ENCODE results near the gene CIZ1.

CIZ1 gene

GRCh38 chr9:128208386-128208785 is 17.0 kb upstream of the CIZ1 start:
- H3K4me1 ChIP-seq (ENCODE audit: low read depth, poor library complexity, severe bottlenecking): no peaks in the 10 kb centered on the region
- H3K27me3 ChIP-seq (ENCODE audit: insufficient read depth, low read depth): peaks cover 64% of the 10 kb centered on the region
- H4K20me1 ChIP-seq (ENCODE audit: insufficient read depth): no peaks in the 10 kb centered on the region
- H3K4me3 ChIP-seq (IDR thresholded peaks at IDR 0.05; ENCODE audit: insufficient read depth, low read depth, low read length): no peak overlapping the region
- no peak overlapping the region for H2AFZ ChIP-seq (ENCODE audit: low read depth)
- H3K4me2 ChIP-seq: no peak overlapping the region
- no peaks in the 10 kb centered on the region for H3K36me3 ChIP-seq (ENCODE audit: insufficient read depth)
- no peak overlapping the region for H3K9ac ChIP-seq
- no peak overlapping the region for H3K27ac ChIP-seq
- no peaks in the 10 kb centered on the region for H3K79me2 ChIP-seq (ENCODE audit: insufficient read depth, low read depth)
- TF ChIP-seq, protein P1, sequence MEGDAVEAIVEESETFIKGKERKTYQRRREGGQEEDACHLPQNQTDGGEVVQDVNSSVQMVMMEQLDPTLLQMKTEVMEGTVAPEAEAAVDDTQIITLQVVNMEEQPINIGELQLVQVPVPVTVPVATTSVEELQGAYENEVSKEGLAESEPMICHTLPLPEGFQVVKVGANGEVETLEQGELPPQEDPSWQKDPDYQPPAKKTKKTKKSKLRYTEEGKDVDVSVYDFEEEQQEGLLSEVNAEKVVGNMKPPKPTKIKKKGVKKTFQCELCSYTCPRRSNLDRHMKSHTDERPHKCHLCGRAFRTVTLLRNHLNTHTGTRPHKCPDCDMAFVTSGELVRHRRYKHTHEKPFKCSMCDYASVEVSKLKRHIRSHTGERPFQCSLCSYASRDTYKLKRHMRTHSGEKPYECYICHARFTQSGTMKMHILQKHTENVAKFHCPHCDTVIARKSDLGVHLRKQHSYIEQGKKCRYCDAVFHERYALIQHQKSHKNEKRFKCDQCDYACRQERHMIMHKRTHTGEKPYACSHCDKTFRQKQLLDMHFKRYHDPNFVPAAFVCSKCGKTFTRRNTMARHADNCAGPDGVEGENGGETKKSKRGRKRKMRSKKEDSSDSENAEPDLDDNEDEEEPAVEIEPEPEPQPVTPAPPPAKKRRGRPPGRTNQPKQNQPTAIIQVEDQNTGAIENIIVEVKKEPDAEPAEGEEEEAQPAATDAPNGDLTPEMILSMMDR (conservative IDR thresholded peaks at IDR 0.05; ENCODE audit: low read depth, low read length): no peak

- Histone ChIP-seq H2AFZ (ENCODE audit: low read depth) (no peak overlapping the region), H3K4me2 (no peak overlapping the region), H3K4me1 (ENCODE audit: low read depth, poor library complexity, severe bottlenecking) (peaks cover 3% of the 10 kb centered on the region), H3K4me3 (IDR thresholded peaks at IDR 0.05; ENCODE audit: insufficient read depth, low read depth, low read length) (no peak overlapping the region), H3K36me3 (ENCODE audit: insufficient read depth) (no peaks in the 10 kb centered on the region), H3K27me3 (ENCODE audit: insufficient read depth, low read depth) (peaks cover 55% of the 10 kb centered on the region), H3K27ac (no peak overlapping the region), H3K79me2 (ENCODE audit: insufficient read depth, low read depth) (no peaks in the 10 kb centered on the region), H4K20me1 (ENCODE audit: insufficient read depth) (no peaks in the 10 kb centered on the region), H3K9ac (no peak overlapping the region)
- TF ChIP-seq, protein P1 (conservative IDR thresholded peaks at IDR 0.05; ENCODE audit: low read depth, low read length): no peak
Measured at GRCh38 chr9:128206916-128207910, 15.8 kb upstream of the CIZ1 start.

GRCh38 chr9:128206484-128206883 is 15.1 kb upstream of the CIZ1 start:
- no peaks in the 10 kb centered on the region for H3K36me3 ChIP-seq (ENCODE audit: insufficient read depth)
- TF ChIP-seq, protein P1 (conservative IDR thresholded peaks at IDR 0.05; ENCODE audit: low read depth, low read length): no peak
- H3K4me1 ChIP-seq (ENCODE audit: low read depth, poor library complexity, severe bottlenecking): peaks cover 3% of the 10 kb centered on the region
- H3K4me3 ChIP-seq (IDR thresholded peaks at IDR 0.05; ENCODE audit: insufficient read depth, low read depth, low read length): no peak overlapping the region
- H2AFZ ChIP-seq (ENCODE audit: low read depth): no peak overlapping the region
- H3K4me2 ChIP-seq: no peak overlapping the region
- H3K9ac ChIP-seq: no peak overlapping the region
- no peaks in the 10 kb centered on the region for H4K20me1 ChIP-seq (ENCODE audit: insufficient read depth)
- peaks cover 48% of the 10 kb centered on the region for H3K27me3 ChIP-seq (ENCODE audit: insufficient read depth, low read depth)
- no peak overlapping the region for H3K27ac ChIP-seq
- H3K79me2 ChIP-seq (ENCODE audit: insufficient read depth, low read depth): no peaks in the 10 kb centered on the region

DNA sequence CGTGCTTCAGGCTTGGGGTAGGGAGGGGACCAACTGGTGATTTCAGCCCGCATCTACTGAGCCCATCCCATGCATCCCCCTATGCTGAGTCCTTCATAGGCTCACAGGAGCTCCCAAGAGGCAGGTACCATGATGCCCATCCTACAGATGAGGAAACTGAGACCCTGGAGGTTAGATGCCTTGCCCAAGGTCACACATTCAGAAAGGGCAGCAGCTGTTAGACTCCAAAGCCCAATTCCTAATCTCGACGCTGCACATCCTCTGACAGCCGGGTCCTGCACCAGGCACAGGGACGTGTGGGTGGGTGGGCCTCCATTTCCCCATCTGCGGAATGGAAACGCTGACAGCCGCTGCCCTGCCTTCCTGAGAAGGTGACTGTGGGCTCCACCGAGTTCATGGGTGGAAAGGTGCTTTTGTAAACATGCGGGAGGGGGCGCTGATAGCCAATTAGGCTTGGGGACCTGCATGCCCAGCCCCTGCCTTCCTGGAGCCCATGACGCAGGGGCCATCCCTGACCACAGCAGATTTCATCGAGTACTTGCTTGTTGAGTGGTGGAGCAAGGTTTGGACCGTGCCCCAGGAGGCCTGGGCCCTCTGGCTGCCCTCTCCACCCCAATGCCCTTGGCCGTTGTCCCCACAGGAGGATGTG is 14.0 kb upstream of the CIZ1 start:
- Histone ChIP-seq H4K20me1 (ENCODE audit: insufficient read depth) (no peaks in the 10 kb centered on the region), H3K36me3 (ENCODE audit: insufficient read depth) (no peaks in the 10 kb centered on the region), H3K4me3 (IDR thresholded peaks at IDR 0.05; ENCODE audit: insufficient read depth, low read depth, low read length) (no peak overlapping the region), H3K4me1 (ENCODE audit: low read depth, poor library complexity, severe bottlenecking) (peaks cover 3% of the 10 kb centered on the region), H3K79me2 (ENCODE audit: insufficient read depth, low read depth) (no peaks in the 10 kb centered on the region), H3K4me2 (no peak overlapping the region), H3K9ac (no peak overlapping the region), H3K27ac (no peak overlapping the region), H3K27me3 (ENCODE audit: insufficient read depth, low read depth) (peaks cover 47% of the 10 kb centered on the region), H2AFZ (ENCODE audit: low read depth) (no peak overlapping the region)
- TF ChIP-seq, protein P1 (conservative IDR thresholded peaks at IDR 0.05; ENCODE audit: low read depth, low read length): 0 out of 2 replicates have a peak, but pooled peaks have one; percentile 19
